Activated CD8-positive, alpha-beta T cell treated with anti-CD3 and anti-CD28 coated beads for 36 hours (primary cell): ENCODE results near the gene GRIP1. TPM values are rescaled to one million over a fixed set of nuclear protein-coding genes. Genes with fewer than 3 reads are reported as not detected.

Source experiments
- ATAC-seq: fragments of 200-7000 bp; cut with Tn5 transposase; one replicate; pipeline ENCODE4 v1.10.0; 2021; ENCODE audit warnings: mild to moderate bottlenecking, moderate library complexity
- CTCF ChIA-PET: fragments of 350-600 bp; sonication (Branson Sonifier 250); formaldehyde crosslinking; loops from one replicate; lab custom pipeline; 2021; ENCODE audit warnings: antibody characterized with exemption; lab: Charles Lee
- POLR2A ChIA-PET: fragments of 350-600 bp; sonication (Branson Sonifier 250); formaldehyde crosslinking; loops from one replicate; lab custom pipeline; 2021; ENCODE audit warnings: antibody characterized with exemption; lab: Charles Lee
- DNase-seq: peaks from one replicate; pipeline ENCODE4 v3.0.0-alpha.2; 2020
- H3K27ac Mint-ChIP-seq: one replicate; pipeline ENCODE4 v1.8.0; 2021; ENCODE audit warnings: mild to moderate bottlenecking, mixed read lengths
- H3K27me3 Mint-ChIP-seq: one replicate; pipeline ENCODE4 v1.8.0; 2021; ENCODE audit warnings: mixed read lengths
- H3K36me3 Mint-ChIP-seq: one replicate; pipeline ENCODE4 v1.8.0; 2021; ENCODE audit warnings: low read depth, mixed read lengths
- H3K4me1 Mint-ChIP-seq: one replicate; pipeline ENCODE4 v1.8.0; 2021; ENCODE audit warnings: low read depth, mixed read lengths
- H3K4me3 Mint-ChIP-seq: one replicate; pipeline ENCODE4 v1.8.0; 2021; ENCODE audit warnings: mild to moderate bottlenecking, moderate library complexity, mixed read lengths
- H3K9me3 Mint-ChIP-seq: one replicate; pipeline ENCODE4 v1.8.0; 2021; ENCODE audit warnings: mixed read lengths
- CTCF ChIP-seq: fragments of 200-600 bp; IDR thresholded peaks from one replicate; pipeline ENCODE4 v1.8.0; 2022; ENCODE audit warnings: antibody characterized with exemption, mild to moderate bottlenecking
- intact Hi-C: fragments of 100-400 bp; cut with micrococcal nuclease; formaldehyde crosslinking; loops from one replicate; pipeline ENCODE4 v1.10.0; 2022
- total RNA-seq, 2 experiments: library from RNA; stranded (reverse); gene quantifications; one replicate each; pipeline ENCODE4 v1.2.3, GENCODE V29; 2021

GRIP1 gene
- total RNA-seq, 2 experiments from 2014 or later: 0.51 to 0.61 TPM

- CTCF ChIA-PET: no interaction called here
- DNase-seq (no peak), ATAC-seq (no peak)
- Mint-ChIP-seq H3K27me3 (peaks cover 7% of the 10 kb centered on the region), H3K36me3 (no peaks in the 10 kb centered on the region), H3K4me3 (no peak overlapping the region), H3K27ac (no peak overlapping the region), H3K9me3 (no peaks in the 10 kb centered on the region), H3K4me1 (peaks cover 2% of the 10 kb centered on the region)
- POLR2A ChIA-PET: interaction anchor here (1.2 kb wide), 1 partner anchor 46 kb away, joined by 3 read pairs; no protein-coding TSS in a partner anchor
- no peak for TF ChIP-seq CTCF
- intact Hi-C loops: no loop called here
Observed at GRCh38 chr12:66552716-66553115, 126.2 kb downstream of the GRIP1 start.

GRCh38 chr12:66550626-66551025 is 128.2 kb downstream of the GRIP1 start:
- DNase-seq (no peak), ATAC-seq (no peak)
- Mint-ChIP-seq H3K4me3 (no peak overlapping the region), H3K9me3 (no peaks in the 10 kb centered on the region), H3K36me3 (no peaks in the 10 kb centered on the region), H3K27ac (no peak overlapping the region), H3K27me3 (peaks cover 1% of the 10 kb centered on the region), H3K4me1 (no peaks in the 10 kb centered on the region)
- POLR2A ChIA-PET: no interaction called here
- intact Hi-C loops: no loop called here
- TF ChIP-seq CTCF: no peak
- CTCF ChIA-PET: no interaction called here

- Mint-ChIP-seq H3K36me3 (no peaks in the 10 kb centered on the region), H3K4me1 (no peaks in the 10 kb centered on the region), H3K4me3 (no peak overlapping the region), H3K27ac (no peak overlapping the region), H3K27me3 (peaks cover 1% of the 10 kb centered on the region), H3K9me3 (no peaks in the 10 kb centered on the region)
- DNase-seq: no peak
- no peak for ATAC-seq
- POLR2A ChIA-PET: no interaction called here
- CTCF ChIA-PET: no interaction called here
- intact Hi-C loops: no loop called here
- no peak for TF ChIP-seq CTCF
Observed at GRCh38 chr12:66549050-66549389, 129.9 kb downstream of the GRIP1 start.

- no peak for TF ChIP-seq CTCF
- no peak for ATAC-seq
- ChIA-PET CTCF (no interaction called here), POLR2A (no interaction called here)
- intact Hi-C loops: no loop called here
- Mint-ChIP-seq H3K4me1 (no peaks in the 10 kb centered on the region), H3K36me3 (no peaks in the 10 kb centered on the region), H3K27me3 (peaks cover 1% of the 10 kb centered on the region), H3K4me3 (no peak overlapping the region), H3K9me3 (no peaks in the 10 kb centered on the region), H3K27ac (no peak overlapping the region)
- DNase-seq: no peak
Observed at GRCh38 chr12:66548338-66549049, 130.4 kb downstream of the GRIP1 start.

- Mint-ChIP-seq H3K9me3 (no peaks in the 10 kb centered on the region), H3K36me3 (no peaks in the 10 kb centered on the region), H3K27ac (no peak overlapping the region), H3K4me3 (no peak overlapping the region), H3K4me1 (no peaks in the 10 kb centered on the region), H3K27me3 (no peaks in the 10 kb centered on the region)
- DNase-seq (no peak), ATAC-seq (no peak)
- POLR2A ChIA-PET: interaction anchor here (0.6 kb wide), 1 partner anchor 88 kb away, joined by 4 read pairs; no protein-coding TSS in a partner anchor
- intact Hi-C loops: no loop called here
- no peak for TF ChIP-seq CTCF
- CTCF ChIA-PET: no interaction called here
Observed at GRCh38 chr12:66541426-66541825, 137.4 kb downstream of the GRIP1 start.
